Thoracic aorta (tissue), 2 donors: ENCODE measurements around the gene EME2. TPM values are rescaled to one million over a fixed set of nuclear protein-coding genes. Genes with fewer than 3 reads are reported as not detected.
A peak's percentile ranks its signal among the peaks of the same experiment; 100 is the strongest.

Experiments
- ATAC-seq: fragments of 150-250 bp; one replicate; pipeline ENCODE4 v1.8.0; 2017; ENCODE audit warnings: low read depth; ENCODE audit not compliant: insufficient number of reproducible peaks, low FRiP score
- DNase-seq: peaks from one replicate; pipeline ENCODE4 v3.0.0-alpha.2; 2020; ENCODE audit warnings: low spot score
- H3K27ac ChIP-seq, 2 donors: fragments of 200-600 bp; sonication (generic); 1 replicate in 1 of 2; 2 replicates in 1 of 2; pipeline ENCODE4 v1.5.1; 2016; ENCODE audit warnings: mild to moderate bottlenecking in 2 of 2, moderate library complexity in 2 of 2
- H3K27me3 ChIP-seq: fragments of 200-600 bp; sonication (generic); replicated peaks from 2 replicates; pipeline ENCODE4 v1.6.0; 2016; ENCODE audit warnings: mild to moderate bottlenecking; ENCODE audit not compliant: insufficient read depth
- H3K36me3 ChIP-seq: fragments of 200-600 bp; sonication (generic); one replicate; pipeline ENCODE4 v1.5.1; 2016
- H3K4me1 ChIP-seq, 2 donors: fragments of 200-600 bp; sonication (generic); 1 replicate in 1 of 2; 2 replicates in 1 of 2; pipeline versions ENCODE4 v1.5.1 to v1.6.0; 2016; ENCODE audit warnings: low read depth in 2 of 2, mild to moderate bottlenecking in 1 of 2; ENCODE audit not compliant: control insufficient read depth in 1 of 2
- H3K4me3 ChIP-seq: fragments of 200-600 bp; sonication (generic); 2 replicates; pipeline ENCODE4 v1.5.1; 2016; ENCODE audit warnings: mild to moderate bottlenecking
- H3K9me3 ChIP-seq: fragments of 200-600 bp; sonication (generic); 2 replicates; pipeline ENCODE4 v1.5.1; 2016
- total RNA-seq, 2 donors: library from RNA; depleted of rRNA; stranded (reverse); fragments of >200 nt; gene quantifications; one replicate each; pipeline versions ENCODE4 v1.1.0 to v1.2.3, GENCODE V29; 2016
- TF ChIP-seq, protein P1 (sequence below): fragments of 200-600 bp; sonication (generic); IDR thresholded peaks from one replicate; pipeline ENCODE4 v1.5.1; 2019; ENCODE audit warnings: antibody characterized with exemption

EME2 gene, protein sequence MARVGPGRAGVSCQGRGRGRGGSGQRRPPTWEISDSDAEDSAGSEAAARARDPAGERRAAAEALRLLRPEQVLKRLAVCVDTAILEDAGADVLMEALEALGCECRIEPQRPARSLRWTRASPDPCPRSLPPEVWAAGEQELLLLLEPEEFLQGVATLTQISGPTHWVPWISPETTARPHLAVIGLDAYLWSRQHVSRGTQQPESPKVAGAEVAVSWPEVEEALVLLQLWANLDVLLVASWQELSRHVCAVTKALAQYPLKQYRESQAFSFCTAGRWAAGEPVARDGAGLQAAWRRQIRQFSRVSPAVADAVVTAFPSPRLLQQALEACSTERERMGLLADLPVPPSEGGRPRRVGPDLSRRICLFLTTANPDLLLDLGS
- total RNA-seq = 10 to 100 TPM; 23.4 to 29.2 TPM

- peaks cover 15 to 41% of the 10 kb centered on the region in 2 donors for H3K4me1 ChIP-seq
- H3K4me3 ChIP-seq = peak within 1 kb of the TSS; percentile 95
- no peak for ATAC-seq
- no peak for DNase-seq
- no peaks in the 10 kb centered on the region for H3K9me3 ChIP-seq
- TF ChIP-seq, protein P1, sequence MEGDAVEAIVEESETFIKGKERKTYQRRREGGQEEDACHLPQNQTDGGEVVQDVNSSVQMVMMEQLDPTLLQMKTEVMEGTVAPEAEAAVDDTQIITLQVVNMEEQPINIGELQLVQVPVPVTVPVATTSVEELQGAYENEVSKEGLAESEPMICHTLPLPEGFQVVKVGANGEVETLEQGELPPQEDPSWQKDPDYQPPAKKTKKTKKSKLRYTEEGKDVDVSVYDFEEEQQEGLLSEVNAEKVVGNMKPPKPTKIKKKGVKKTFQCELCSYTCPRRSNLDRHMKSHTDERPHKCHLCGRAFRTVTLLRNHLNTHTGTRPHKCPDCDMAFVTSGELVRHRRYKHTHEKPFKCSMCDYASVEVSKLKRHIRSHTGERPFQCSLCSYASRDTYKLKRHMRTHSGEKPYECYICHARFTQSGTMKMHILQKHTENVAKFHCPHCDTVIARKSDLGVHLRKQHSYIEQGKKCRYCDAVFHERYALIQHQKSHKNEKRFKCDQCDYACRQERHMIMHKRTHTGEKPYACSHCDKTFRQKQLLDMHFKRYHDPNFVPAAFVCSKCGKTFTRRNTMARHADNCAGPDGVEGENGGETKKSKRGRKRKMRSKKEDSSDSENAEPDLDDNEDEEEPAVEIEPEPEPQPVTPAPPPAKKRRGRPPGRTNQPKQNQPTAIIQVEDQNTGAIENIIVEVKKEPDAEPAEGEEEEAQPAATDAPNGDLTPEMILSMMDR = no peak
- H3K27ac ChIP-seq = peak within 1 kb of the TSS; percentile 84 to 92
- H3K27me3 ChIP-seq = no peaks in the 10 kb centered on the region
- peaks cover 30% of the 10 kb centered on the region for H3K36me3 ChIP-seq
Observed at GRCh38 chr16:1772362-1772907, at the start of gene EME2. Gene EME2 (plus strand): TSS chr16:1772810. CDS start chr16:1773228, 418 bp downstream.

DNA sequence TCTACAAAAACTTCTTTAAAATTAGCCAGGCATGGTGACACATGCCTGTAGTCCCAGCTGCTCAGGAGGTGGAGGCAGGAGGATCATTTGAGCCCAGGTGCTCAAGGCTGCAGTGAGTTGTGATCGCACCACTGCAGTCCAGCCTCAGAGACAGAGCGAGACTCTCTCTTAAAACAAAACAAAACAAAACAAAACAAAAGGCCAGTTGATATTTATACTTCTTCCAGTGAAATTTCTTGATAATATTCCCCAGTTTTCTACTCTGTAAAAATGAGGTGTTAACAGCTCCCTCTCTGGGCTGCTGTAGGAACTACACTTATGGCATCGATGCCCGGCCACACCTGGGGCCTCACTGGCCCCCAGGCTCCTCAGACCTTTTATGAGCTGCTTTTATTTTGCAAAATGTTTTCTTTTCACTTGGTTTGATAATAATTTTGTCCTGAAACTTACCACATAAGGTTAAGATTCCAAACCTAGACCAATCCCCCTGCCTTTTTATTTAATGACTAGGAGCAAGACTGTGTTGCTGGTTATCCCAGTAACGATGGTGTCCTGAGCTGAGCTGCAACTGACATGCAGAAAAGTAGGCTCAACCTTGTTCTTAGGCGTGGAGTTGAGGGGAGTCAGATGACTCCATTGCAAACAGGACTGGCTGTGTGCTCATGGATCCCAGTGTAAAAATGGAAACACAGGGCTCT, 49.0 kb upstream of the EME2 start:
- H3K27ac ChIP-seq = no peak overlapping the region
- H3K9me3 ChIP-seq = no peaks in the 10 kb centered on the region
- DNase-seq (no peak), ATAC-seq (no peak)
- TF ChIP-seq, protein P1 = peak; percentile 72
- peaks cover 14 to 22% of the 10 kb centered on the region in 2 donors for H3K4me1 ChIP-seq
- no peak overlapping the region for H3K4me3 ChIP-seq
- peaks cover 22% of the 10 kb centered on the region for H3K36me3 ChIP-seq
- no peaks in the 10 kb centered on the region for H3K27me3 ChIP-seq

DNA sequence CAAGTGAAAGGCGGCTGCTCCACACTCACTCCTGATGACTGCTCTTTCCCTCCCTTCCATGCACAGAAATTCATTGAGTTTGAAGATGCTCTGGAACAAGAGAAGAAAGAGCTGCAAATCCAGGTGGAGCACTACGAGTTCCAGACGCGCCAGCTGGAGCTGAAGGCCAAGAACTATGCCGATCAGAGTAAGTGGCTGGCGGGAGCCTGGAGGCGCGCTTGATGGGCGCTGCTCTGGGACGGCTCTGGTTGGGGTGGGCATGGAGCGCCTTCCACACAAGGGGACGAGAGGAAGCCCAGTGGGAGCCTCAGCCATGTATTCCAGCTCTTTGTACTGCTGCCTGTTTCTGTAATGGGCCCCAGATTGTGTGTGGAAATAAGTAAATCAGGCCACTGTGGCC, 48.1 kb upstream of the EME2 start:
- Histone ChIP-seq H3K27ac (no peak overlapping the region), H3K4me1 (peaks cover 14 to 22% of the 10 kb centered on the region in 2 donors), H3K27me3 (no peaks in the 10 kb centered on the region), H3K9me3 (no peaks in the 10 kb centered on the region), H3K36me3 (peaks cover 30% of the 10 kb centered on the region), H3K4me3 (no peak overlapping the region)
- TF ChIP-seq, protein P1 = no peak
- no peak for ATAC-seq
- DNase-seq = no peak

- ATAC-seq (no peak), DNase-seq (no peak)
- TF ChIP-seq, protein P1 = no peak
- H3K27me3 ChIP-seq = no peaks in the 10 kb centered on the region
- H3K4me3 ChIP-seq = no peak overlapping the region
- H3K4me1 ChIP-seq = peaks cover 11 to 16% of the 10 kb centered on the region in 2 donors
- H3K36me3 ChIP-seq = peaks cover 32% of the 10 kb centered on the region
- H3K27ac ChIP-seq = no peak overlapping the region
- no peaks in the 10 kb centered on the region for H3K9me3 ChIP-seq
Observed at GRCh38 chr16:1726661-1727502, 45.7 kb upstream of the EME2 start.
